Neural progenitor cell (in vitro differentiated cells): ENCODE measurements around the gene KLHL10. TPM values are rescaled to one million over a fixed set of nuclear protein-coding genes. Genes with fewer than 3 reads are reported as not detected.

Experiments used
- DNase-seq: peaks from one replicate; pipeline ENCODE4 v3.0.0-alpha.2; 2016; ENCODE audit warnings: low spot score
- H2AFZ ChIP-seq: fragments of 200-600 bp; sonication (generic); replicated peaks from 2 replicates; pipeline ENCODE4 v1.6.1; 2016; ENCODE audit warnings: antibody characterized with exemption
- H3F3A ChIP-seq: fragments of 200-600 bp; sonication (generic); 2 replicates; pipeline ENCODE4 v1.6.1; 2016; ENCODE audit warnings: antibody characterized with exemption, low read depth
- H3K27ac ChIP-seq: fragments of 200-600 bp; sonication (generic); 2 replicates; pipeline ENCODE4 v1.5.1; 2016; ENCODE audit warnings: mild to moderate bottlenecking
- H3K27me3 ChIP-seq: fragments of 200-600 bp; sonication (generic); 2 replicates; pipeline ENCODE4 v1.6.1; 2016; ENCODE audit warnings: mild to moderate bottlenecking, moderate library complexity
- H3K36me3 ChIP-seq: fragments of 200-600 bp; sonication (generic); 2 replicates; pipeline ENCODE4 v1.5.1; 2016
- H3K4me1 ChIP-seq: fragments of 200-600 bp; sonication (generic); 2 replicates; pipeline ENCODE4 v1.6.1; 2016; ENCODE audit warnings: mixed run types
- H3K4me2 ChIP-seq: fragments of 200-600 bp; sonication (generic); 2 replicates; pipeline ENCODE4 v1.6.1; 2016
- H3K4me3 ChIP-seq: fragments of 200-600 bp; sonication (generic); 2 replicates; pipeline ENCODE4 v1.5.1; 2016
- H3K79me2 ChIP-seq: fragments of 200-600 bp; sonication (generic); 2 replicates; pipeline ENCODE4 v1.6.1; 2016; ENCODE audit warnings: low read depth
- H3K9ac ChIP-seq: fragments of 200-600 bp; sonication (generic); 2 replicates; pipeline ENCODE4 v1.6.1; 2016
- H3K9me3 ChIP-seq: fragments of 200-600 bp; sonication (generic); 2 replicates; pipeline ENCODE4 v1.5.1; 2016; ENCODE audit warnings: low read depth
- H4K20me1 ChIP-seq: fragments of 200-600 bp; sonication (generic); 2 replicates; pipeline ENCODE4 v1.6.1; 2016; ENCODE audit warnings: low read depth
- H3K27ac Mint-ChIP-seq: 3 replicates; pipeline ENCODE4 v1.8.0; 2021; ENCODE audit warnings: mixed read lengths
- H3K27me3 Mint-ChIP-seq: 2 replicates; pipeline ENCODE4 v1.8.0; 2022; ENCODE audit warnings: low read depth, mild to moderate bottlenecking, inconsistent platforms, moderate library complexity, mixed read lengths; ENCODE audit not compliant: insufficient read depth
- H3K36me3 Mint-ChIP-seq: 3 replicates; pipeline ENCODE4 v1.8.0; 2021; ENCODE audit warnings: mixed read lengths
- H3K4me1 Mint-ChIP-seq: 3 replicates; pipeline ENCODE4 v1.8.0; 2021; ENCODE audit warnings: mixed read lengths
- H3K4me3 Mint-ChIP-seq: 3 replicates; pipeline ENCODE4 v1.8.0; 2021; ENCODE audit warnings: mild to moderate bottlenecking, moderate library complexity, mixed read lengths
- H3K9me3 Mint-ChIP-seq: 3 replicates; pipeline ENCODE4 v1.8.0; 2020; ENCODE audit warnings: mixed read lengths
- EZH2 ChIP-seq: fragments of 200-600 bp; sonication (generic); IDR thresholded peaks from 2 replicates; pipeline ENCODE4 v1.6.1; 2017; ENCODE audit warnings: antibody characterized with exemption, mild to moderate bottlenecking, moderate library complexity
- EZH2phosphoT487 ChIP-seq: fragments of 200-600 bp; sonication (generic); IDR thresholded peaks from 2 replicates; pipeline ENCODE4 v1.6.1; 2017; ENCODE audit warnings: antibody characterized with exemption
- total RNA-seq: library from RNA; depleted of rRNA; stranded (reverse); fragments of >200 nt; gene quantifications from 2 replicates; pipeline ENCODE4 v1.2.3, GENCODE V29; 2015; ENCODE audit warnings: low replicate concordance
- TF ChIP-seq, protein P1 (sequence below): fragments of 200-600 bp; sonication (generic); IDR thresholded peaks from 2 replicates; pipeline ENCODE4 v1.5.1; 2017; ENCODE audit warnings: antibody characterized with exemption, mild to moderate bottlenecking

KLHL10 gene
- total RNA-seq, 1 donor from 2014 or later, result 0.65 TPM

DNA sequence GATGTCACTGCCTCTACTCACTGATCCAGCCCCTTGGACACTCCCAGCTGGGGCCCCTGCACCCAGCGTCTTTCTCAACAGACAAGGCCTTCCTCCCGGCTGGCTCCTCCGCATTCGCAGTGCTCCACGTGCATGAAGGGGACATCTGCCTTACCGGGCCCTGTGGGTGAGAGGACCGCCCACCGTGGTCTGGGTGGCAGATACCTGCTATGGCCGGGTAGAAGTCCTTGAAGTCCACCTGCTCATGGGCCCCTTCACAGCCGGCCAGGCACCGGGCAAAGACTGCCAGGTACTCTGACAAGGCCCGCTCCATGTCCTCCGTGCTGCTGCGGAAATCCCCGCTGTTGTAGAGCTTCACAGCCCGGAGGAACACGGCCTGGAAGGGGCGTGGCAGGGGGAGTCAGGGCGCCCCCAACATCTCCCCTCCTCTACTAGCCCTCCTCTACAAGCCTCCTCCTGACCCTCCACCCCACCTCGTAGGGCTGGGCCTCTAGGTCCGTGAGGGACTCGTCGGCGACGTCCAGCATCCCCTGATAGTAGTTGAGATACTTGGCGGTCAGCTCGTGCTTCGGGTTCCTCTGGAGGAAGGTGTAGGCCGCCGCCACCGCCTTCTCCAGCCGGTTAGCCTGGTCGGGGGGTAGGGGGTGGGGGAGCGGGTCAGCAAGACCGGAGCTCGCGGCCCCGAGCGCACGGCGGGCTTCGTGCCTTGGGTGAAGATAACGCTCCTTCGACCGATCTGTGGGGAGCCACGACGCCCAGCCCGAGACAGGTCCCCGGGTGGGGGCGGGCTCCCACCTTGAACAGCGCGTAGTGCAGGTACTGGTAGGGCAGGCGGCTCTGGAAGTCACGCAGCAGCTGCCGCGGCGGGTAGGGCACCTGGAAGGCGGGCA is 26.7 kb upstream of the KLHL10 start:
- Mint-ChIP-seq H3K27ac (peak overlapping the region; percentile 87), H3K27me3 (peaks cover 9% of the 10 kb centered on the region), H3K9me3 (no peaks in the 10 kb centered on the region), H3K4me3 (peak overlapping the region; percentile 84), H3K4me1 (peaks cover 26% of the 10 kb centered on the region), H3K36me3 (peaks cover 16% of the 10 kb centered on the region)
- no peaks in the 10 kb centered on the region for H3K36me3 ChIP-seq
- peak overlapping the region; percentile 98 for H2AFZ ChIP-seq
- H3F3A ChIP-seq, result peaks cover 20% of the 10 kb centered on the region
- H3K27ac ChIP-seq, result no peak overlapping the region
- TF ChIP-seq EZH2 (no peak), EZH2phosphoT487 (no peak)
- TF ChIP-seq, protein P1, sequence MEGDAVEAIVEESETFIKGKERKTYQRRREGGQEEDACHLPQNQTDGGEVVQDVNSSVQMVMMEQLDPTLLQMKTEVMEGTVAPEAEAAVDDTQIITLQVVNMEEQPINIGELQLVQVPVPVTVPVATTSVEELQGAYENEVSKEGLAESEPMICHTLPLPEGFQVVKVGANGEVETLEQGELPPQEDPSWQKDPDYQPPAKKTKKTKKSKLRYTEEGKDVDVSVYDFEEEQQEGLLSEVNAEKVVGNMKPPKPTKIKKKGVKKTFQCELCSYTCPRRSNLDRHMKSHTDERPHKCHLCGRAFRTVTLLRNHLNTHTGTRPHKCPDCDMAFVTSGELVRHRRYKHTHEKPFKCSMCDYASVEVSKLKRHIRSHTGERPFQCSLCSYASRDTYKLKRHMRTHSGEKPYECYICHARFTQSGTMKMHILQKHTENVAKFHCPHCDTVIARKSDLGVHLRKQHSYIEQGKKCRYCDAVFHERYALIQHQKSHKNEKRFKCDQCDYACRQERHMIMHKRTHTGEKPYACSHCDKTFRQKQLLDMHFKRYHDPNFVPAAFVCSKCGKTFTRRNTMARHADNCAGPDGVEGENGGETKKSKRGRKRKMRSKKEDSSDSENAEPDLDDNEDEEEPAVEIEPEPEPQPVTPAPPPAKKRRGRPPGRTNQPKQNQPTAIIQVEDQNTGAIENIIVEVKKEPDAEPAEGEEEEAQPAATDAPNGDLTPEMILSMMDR, result no peak
- H4K20me1 ChIP-seq, result peaks cover 13% of the 10 kb centered on the region
- H3K9ac ChIP-seq, result no peak overlapping the region
- H3K27me3 ChIP-seq, result no peaks in the 10 kb centered on the region
- H3K4me2 ChIP-seq, result peak overlapping the region; percentile 97
- peaks cover 24% of the 10 kb centered on the region for H3K4me1 ChIP-seq
- no peaks in the 10 kb centered on the region for H3K9me3 ChIP-seq
- peak overlapping the region; percentile 85 for H3K4me3 ChIP-seq
- peak; percentile 55 for DNase-seq
- H3K79me2 ChIP-seq, result peaks cover 54% of the 10 kb centered on the region

DNA sequence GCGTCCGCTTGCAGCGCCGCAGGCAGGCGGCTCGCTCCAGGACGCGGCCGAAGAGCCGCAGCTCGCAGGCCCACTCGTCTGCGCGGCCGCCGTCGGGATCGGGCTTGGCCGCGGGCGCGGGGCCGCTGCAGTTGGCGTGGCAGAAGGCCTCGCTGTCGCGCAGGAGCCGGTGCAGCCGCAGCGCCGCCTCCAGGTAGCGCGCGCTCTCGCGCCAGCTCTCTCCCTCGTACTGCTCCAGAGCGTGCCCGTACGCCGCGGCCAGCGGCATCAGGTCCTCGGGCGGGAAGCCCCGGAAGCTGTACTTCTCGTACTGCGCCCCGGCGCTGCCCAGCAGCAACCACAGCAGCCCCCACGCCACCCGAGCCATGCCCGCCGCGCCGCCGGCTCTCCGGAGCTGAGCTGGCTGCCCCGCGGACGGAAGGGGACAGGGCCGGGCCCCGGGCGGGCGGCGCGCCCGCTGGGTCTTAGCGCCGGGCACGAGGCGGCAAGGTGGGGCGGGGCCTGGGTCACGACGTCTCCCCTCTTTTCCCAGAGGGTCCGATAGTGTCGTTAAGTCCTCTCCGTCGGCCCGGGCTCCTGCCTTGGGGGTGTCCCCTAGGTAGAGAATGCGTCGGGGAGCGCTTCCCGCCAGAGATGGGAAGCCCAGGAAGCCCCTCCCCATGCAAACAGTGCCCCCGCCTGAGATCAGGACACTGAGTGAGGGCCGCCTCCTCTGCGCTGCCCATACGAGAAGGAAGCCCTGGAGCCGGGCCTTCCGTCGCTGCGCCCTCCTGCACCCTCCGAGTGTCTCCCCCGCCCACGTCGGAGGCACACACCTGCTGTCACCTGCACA is 25.9 kb upstream of the KLHL10 start, which contains the start of gene P3H4:
Gene P3H4, minus strand, starts transcription at position 401 of the 832 bp plus-strand sequence. Its CDS starts 34 bp downstream, at position 367.
- Mint-ChIP-seq H3K36me3 (peaks cover 18% of the 10 kb centered on the region), H3K4me1 (peaks cover 28% of the 10 kb centered on the region), H3K4me3 (peak within 1 kb of the TSS; percentile 95), H3K9me3 (no peaks in the 10 kb centered on the region), H3K27ac (peak within 1 kb of the TSS; percentile 96), H3K27me3 (peaks cover 9% of the 10 kb centered on the region)
- H2AFZ ChIP-seq, result peak within 1 kb of the TSS; percentile 98
- peaks cover 24% of the 10 kb centered on the region for H3K4me1 ChIP-seq
- H3K9ac ChIP-seq, result no peak within 1 kb of the TSS
- H3K9me3 ChIP-seq, result no peaks in the 10 kb centered on the region
- peak; percentile 90 for DNase-seq
- TF ChIP-seq, protein P1, result peak; percentile 64
- TF ChIP-seq EZH2phosphoT487, result no peak
- TF ChIP-seq EZH2, result no peak
- peaks cover 62% of the 10 kb centered on the region for H3K79me2 ChIP-seq
- peak within 1 kb of the TSS; percentile 97 for H3K4me2 ChIP-seq
- no peaks in the 10 kb centered on the region for H3K27me3 ChIP-seq
- H3K4me3 ChIP-seq, result peak within 1 kb of the TSS; percentile 85
- peaks cover 20% of the 10 kb centered on the region for H3F3A ChIP-seq
- H3K36me3 ChIP-seq, result no peaks in the 10 kb centered on the region
- peaks cover 13% of the 10 kb centered on the region for H4K20me1 ChIP-seq
- H3K27ac ChIP-seq, result peak within 1 kb of the TSS; percentile 26

GRCh38 chr17:41812381-41813151 is 25.1 kb upstream of the KLHL10 start, which contains the start of gene FKBP10:
Gene FKBP10, plus strand, starts transcription at chr17:41813004. Its CDS starts 31 bp downstream, at chr17:41813035.
- Mint-ChIP-seq H3K27ac (peak within 1 kb of the TSS; percentile 97), H3K4me3 (peak within 1 kb of the TSS; percentile 95), H3K4me1 (peaks cover 28% of the 10 kb centered on the region), H3K9me3 (no peaks in the 10 kb centered on the region), H3K36me3 (peaks cover 22% of the 10 kb centered on the region), H3K27me3 (peaks cover 9% of the 10 kb centered on the region)
- H4K20me1 ChIP-seq, result peaks cover 13% of the 10 kb centered on the region
- H3K27me3 ChIP-seq, result no peaks in the 10 kb centered on the region
- H3K4me2 ChIP-seq, result peak within 1 kb of the TSS; percentile 97
- peaks cover 20% of the 10 kb centered on the region for H3F3A ChIP-seq
- DNase-seq, result peak; percentile 95
- peak within 1 kb of the TSS; percentile 98 for H2AFZ ChIP-seq
- peaks cover 68% of the 10 kb centered on the region for H3K79me2 ChIP-seq
- no peaks in the 10 kb centered on the region for H3K36me3 ChIP-seq
- H3K9me3 ChIP-seq, result no peaks in the 10 kb centered on the region
- peak within 1 kb of the TSS; percentile 72 for H3K9ac ChIP-seq
- peak within 1 kb of the TSS; percentile 85 for H3K4me3 ChIP-seq
- peak within 1 kb of the TSS; percentile 26 for H3K27ac ChIP-seq
- peak; percentile 24 for TF ChIP-seq EZH2phosphoT487
- TF ChIP-seq EZH2, result no peak
- TF ChIP-seq, protein P1, result no peak
- peaks cover 24% of the 10 kb centered on the region for H3K4me1 ChIP-seq
